ENCODE data around the gene CRIP1. TPM values are rescaled to one million over a fixed set of nuclear protein-coding genes. Genes with fewer than 3 reads are reported as not detected.
A peak's percentile ranks its signal among the peaks of the same experiment; 100 is the strongest.

The CRIP1 gene
- total RNA-seq: 558 TPM
- 1,000 to 10,000 TPM; 1,044 to 2,243 (median 1,681) TPM for polyA plus RNA-seq

- Histone ChIP-seq H3K27ac (ENCODE audit: insufficient read depth, low read length, poor library complexity, severe bottlenecking) (peak within 1 kb of the TSS; percentile 100), H3K27me3 (ENCODE audit: control insufficient read depth, insufficient read depth, low read length) (no peaks in the 10 kb centered on the region), H3K36me3 (ENCODE audit: control insufficient read depth, insufficient read depth, low read length) (no peaks in the 10 kb centered on the region), H3K4me3 (ENCODE audit: low read depth, low read length) (peak within 1 kb of the TSS; percentile 32), H3K9me3 (ENCODE audit: control insufficient read depth in 2 of 2, low read length in 2 of 2) (no peaks in the 10 kb centered on the region), H3K4me1 (ENCODE audit: control insufficient read depth, insufficient read depth, low read length, poor library complexity, severe bottlenecking) (peaks cover 88% of the 10 kb centered on the region)
- Mint-ChIP-seq H3K9me3 (no peaks in the 10 kb centered on the region), H3K27me3 (peaks cover 9% of the 10 kb centered on the region), H3K4me3 (peak within 1 kb of the TSS; percentile 90 to 96 (median 93)), H3K27ac (peak within 1 kb of the TSS; percentile 95 to 98 (median 98)), H3K4me1 (peaks cover 5 to 61% (median 21%) of the 10 kb centered on the region in 4 donors), H3K36me3 (no peaks in the 10 kb centered on the region)
- DNase-seq (no peak), ATAC-seq (ENCODE audit: low read depth in 2 of 2) (no peak)
These were observed at the start of gene CRIP1 for GRCh38 chr14:105486163-105486973. Gene CRIP1, plus strand, starts transcription at chr14:105486886. Its CDS starts 374 bp downstream, at chr14:105487260.

- Mint-ChIP-seq H3K36me3 (no peaks in the 10 kb centered on the region), H3K4me3 (no peak overlapping the region), H3K27ac (no peak overlapping the region), H3K4me1 (peaks cover 5 to 20% (median 11%) of the 10 kb centered on the region in 4 donors), H3K27me3 (no peaks in the 10 kb centered on the region), H3K9me3 (no peaks in the 10 kb centered on the region)
- no peak for ATAC-seq (ENCODE audit: low read depth in 2 of 2)
- no peak overlapping the region for H3K27ac ChIP-seq (ENCODE audit: insufficient read depth, low read length, poor library complexity, severe bottlenecking)
- H3K27me3 ChIP-seq (ENCODE audit: control insufficient read depth, insufficient read depth, low read length): no peaks in the 10 kb centered on the region
- no peaks in the 10 kb centered on the region for H3K4me1 ChIP-seq (ENCODE audit: control insufficient read depth, insufficient read depth, low read length, poor library complexity, severe bottlenecking)
- no peaks in the 10 kb centered on the region for H3K36me3 ChIP-seq (ENCODE audit: control insufficient read depth, insufficient read depth, low read length)
- H3K9me3 ChIP-seq (ENCODE audit: control insufficient read depth in 2 of 2, low read length in 2 of 2): no peaks in the 10 kb centered on the region
- H3K4me3 ChIP-seq (ENCODE audit: low read depth, low read length): no peak overlapping the region
- DNase-seq: no peak
These were observed 49.6 kb upstream of the CRIP1 start for GRCh38 chr14:105436891-105437722.

GRCh38 chr14:105437723-105438500 is 48.8 kb upstream of the CRIP1 start:
- no peaks in the 10 kb centered on the region for H3K36me3 ChIP-seq (ENCODE audit: control insufficient read depth, insufficient read depth, low read length)
- no peaks in the 10 kb centered on the region for H3K27me3 Mint-ChIP-seq
- peaks cover 4% of the 10 kb centered on the region for H3K36me3 Mint-ChIP-seq
- no peaks in the 10 kb centered on the region for H3K27me3 ChIP-seq (ENCODE audit: control insufficient read depth, insufficient read depth, low read length)
- no peak overlapping the region for H3K27ac Mint-ChIP-seq
- peaks cover 5 to 20% (median 11%) of the 10 kb centered on the region in 4 donors for H3K4me1 Mint-ChIP-seq
- no peak overlapping the region for H3K4me3 Mint-ChIP-seq
- no peaks in the 10 kb centered on the region for H3K9me3 Mint-ChIP-seq
- H3K9me3 ChIP-seq (ENCODE audit: control insufficient read depth in 2 of 2, low read length in 2 of 2): no peaks in the 10 kb centered on the region
- no peak for ATAC-seq (ENCODE audit: low read depth in 2 of 2)
- H3K4me1 ChIP-seq (ENCODE audit: control insufficient read depth, insufficient read depth, low read length, poor library complexity, severe bottlenecking): no peaks in the 10 kb centered on the region
- H3K27ac ChIP-seq (ENCODE audit: insufficient read depth, low read length, poor library complexity, severe bottlenecking): no peak overlapping the region
- DNase-seq: no peak
- H3K4me3 ChIP-seq (ENCODE audit: low read depth, low read length): no peak overlapping the region

GRCh38 chr14:105439179-105439578 is 47.5 kb upstream of the CRIP1 start:
- ATAC-seq (ENCODE audit: low read depth in 2 of 2) (no peak), DNase-seq (no peak)
- Histone ChIP-seq H3K36me3 (ENCODE audit: control insufficient read depth, insufficient read depth, low read length) (no peaks in the 10 kb centered on the region), H3K9me3 (ENCODE audit: control insufficient read depth in 2 of 2, low read length in 2 of 2) (no peaks in the 10 kb centered on the region), H3K27me3 (ENCODE audit: control insufficient read depth, insufficient read depth, low read length) (no peaks in the 10 kb centered on the region), H3K27ac (ENCODE audit: insufficient read depth, low read length, poor library complexity, severe bottlenecking) (no peak overlapping the region), H3K4me3 (ENCODE audit: low read depth, low read length) (no peak overlapping the region), H3K4me1 (ENCODE audit: control insufficient read depth, insufficient read depth, low read length, poor library complexity, severe bottlenecking) (no peaks in the 10 kb centered on the region)
- H3K9me3 Mint-ChIP-seq: no peaks in the 10 kb centered on the region
- peaks cover 4% of the 10 kb centered on the region for H3K36me3 Mint-ChIP-seq
- peaks cover 5 to 16% (median 9%) of the 10 kb centered on the region in 4 donors for H3K4me1 Mint-ChIP-seq
- H3K27ac Mint-ChIP-seq: no peak overlapping the region
- no peak overlapping the region for H3K4me3 Mint-ChIP-seq
- no peaks in the 10 kb centered on the region for H3K27me3 Mint-ChIP-seq

GRCh38 chr14:105439710-105440553 is 46.8 kb upstream of the CRIP1 start:
- Histone ChIP-seq H3K36me3 (ENCODE audit: control insufficient read depth, insufficient read depth, low read length) (no peaks in the 10 kb centered on the region), H3K4me1 (ENCODE audit: control insufficient read depth, insufficient read depth, low read length, poor library complexity, severe bottlenecking) (no peaks in the 10 kb centered on the region), H3K9me3 (ENCODE audit: control insufficient read depth in 2 of 2, low read length in 2 of 2) (no peaks in the 10 kb centered on the region), H3K27me3 (ENCODE audit: control insufficient read depth, insufficient read depth, low read length) (no peaks in the 10 kb centered on the region), H3K4me3 (ENCODE audit: low read depth, low read length) (no peak overlapping the region), H3K27ac (ENCODE audit: insufficient read depth, low read length, poor library complexity, severe bottlenecking) (no peak overlapping the region)
- Mint-ChIP-seq H3K9me3 (no peaks in the 10 kb centered on the region), H3K4me3 (no peak overlapping the region), H3K27ac (no peak overlapping the region), H3K27me3 (no peaks in the 10 kb centered on the region), H3K4me1 (peaks cover under 1 to 11% (median 8%) of the 10 kb centered on the region in 4 donors), H3K36me3 (peaks cover 4% of the 10 kb centered on the region)
- DNase-seq (no peak), ATAC-seq (ENCODE audit: low read depth in 2 of 2) (no peak)

GRCh38 chr14:105440554-105440900 is 46.2 kb upstream of the CRIP1 start:
- Mint-ChIP-seq H3K4me3 (no peak overlapping the region), H3K27ac (no peak overlapping the region), H3K36me3 (peaks cover 4% of the 10 kb centered on the region), H3K9me3 (no peaks in the 10 kb centered on the region), H3K27me3 (no peaks in the 10 kb centered on the region), H3K4me1 (peaks cover 0 to 9% (median 6%) of the 10 kb centered on the region in 4 donors)
- no peak for ATAC-seq (ENCODE audit: low read depth in 2 of 2)
- H3K27ac ChIP-seq (ENCODE audit: insufficient read depth, low read length, poor library complexity, severe bottlenecking): no peak overlapping the region
- H3K4me1 ChIP-seq (ENCODE audit: control insufficient read depth, insufficient read depth, low read length, poor library complexity, severe bottlenecking): no peaks in the 10 kb centered on the region
- no peaks in the 10 kb centered on the region for H3K9me3 ChIP-seq (ENCODE audit: control insufficient read depth in 2 of 2, low read length in 2 of 2)
- no peak overlapping the region for H3K4me3 ChIP-seq (ENCODE audit: low read depth, low read length)
- H3K36me3 ChIP-seq (ENCODE audit: control insufficient read depth, insufficient read depth, low read length): no peaks in the 10 kb centered on the region
- no peaks in the 10 kb centered on the region for H3K27me3 ChIP-seq (ENCODE audit: control insufficient read depth, insufficient read depth, low read length)
- no peak for DNase-seq

GRCh38 chr14:105440992-105441391 is 45.7 kb upstream of the CRIP1 start:
- no peaks in the 10 kb centered on the region for H3K9me3 ChIP-seq (ENCODE audit: control insufficient read depth in 2 of 2, low read length in 2 of 2)
- Mint-ChIP-seq H3K9me3 (no peaks in the 10 kb centered on the region), H3K36me3 (peaks cover 4% of the 10 kb centered on the region), H3K27me3 (no peaks in the 10 kb centered on the region), H3K27ac (no peak overlapping the region), H3K4me1 (peaks cover 0 to 9% (median 5%) of the 10 kb centered on the region in 4 donors), H3K4me3 (no peak overlapping the region)
- H3K4me1 ChIP-seq (ENCODE audit: control insufficient read depth, insufficient read depth, low read length, poor library complexity, severe bottlenecking): no peaks in the 10 kb centered on the region
- DNase-seq (no peak), ATAC-seq (ENCODE audit: low read depth in 2 of 2) (no peak)
- no peaks in the 10 kb centered on the region for H3K27me3 ChIP-seq (ENCODE audit: control insufficient read depth, insufficient read depth, low read length)
- H3K36me3 ChIP-seq (ENCODE audit: control insufficient read depth, insufficient read depth, low read length): no peaks in the 10 kb centered on the region
- H3K4me3 ChIP-seq (ENCODE audit: low read depth, low read length): no peak overlapping the region
- no peak overlapping the region for H3K27ac ChIP-seq (ENCODE audit: insufficient read depth, low read length, poor library complexity, severe bottlenecking)

All from CD4-positive, CD25-positive, alpha-beta regulatory T cell (primary cell).